Panc1 (cell line): ENCODE results near the gene XXYLT1. TPM values are rescaled to one million over a fixed set of nuclear protein-coding genes. Genes with fewer than 3 reads are reported as not detected.

Source experiments
- ATAC-seq: fragments of 200-7000 bp; cut with Tn5 transposase; 2 replicates; pipeline ENCODE4 v1.9.1; 2020; ENCODE audit warnings: mild to moderate bottlenecking, moderate library complexity
- BruUV-seq: library from RNA; stranded (reverse); fragments of 400-500 nt; replicated peaks from 2 replicates; lab custom pipeline; 2021; lab: Mats Ljungman, UMichigan
- CTCF ChIA-PET: fragments of 300-600 bp; sonication (Branson Sonifier 250); formaldehyde crosslinking; loops from one replicate; lab custom pipeline; 2022; ENCODE audit warnings: antibody characterized with exemption; lab: Charles Lee
- POLR2A ChIA-PET: fragments of 300-600 bp; sonication (Branson Sonifier 250); formaldehyde crosslinking; loops from one replicate; lab custom pipeline; 2022; ENCODE audit warnings: antibody characterized with exemption; lab: Charles Lee
- DNase-seq: peaks from one replicate; pipeline ENCODE4 v3.0.0-alpha.2; 2010; ENCODE audit warnings: low read depth, low spot score
- H3K27ac ChIP-seq: 2 replicates; pipeline ENCODE4 v1.5.1; 2011; ENCODE audit warnings: mild to moderate bottlenecking, low read length, inconsistent platforms
- H3K27me3 ChIP-seq: fragments of 200-500 bp; sonication (Bioruptor generic); 2 replicates; pipeline ENCODE4 v1.6.0; 2014; ENCODE audit warnings: low read length, inconsistent platforms; ENCODE audit not compliant: control insufficient read depth, insufficient read depth
- H3K36me3 ChIP-seq: fragments of 200-500 bp; sonication (Bioruptor generic); 2 replicates; pipeline ENCODE4 v1.5.1; 2014; ENCODE audit warnings: inconsistent platforms, mild to moderate bottlenecking, low read length, moderate library complexity; ENCODE audit not compliant: control insufficient read depth, insufficient read depth
- H3K4me1 ChIP-seq: 2 replicates; pipeline ENCODE4 v1.5.1; 2011; ENCODE audit warnings: inconsistent platforms, mild to moderate bottlenecking, low read length, moderate library complexity; ENCODE audit not compliant: control insufficient read depth, insufficient read depth
- H3K4me3 ChIP-seq, 2 experiments: 2 replicates each; pipeline ENCODE4 v1.5.1; 2011 to 2012; ENCODE audit warnings: low read depth in 2 of 2, low read length in 2 of 2, mild to moderate bottlenecking in 2 of 2, inconsistent platforms in 1 of 2, moderate library complexity in 1 of 2
- H3K9me3 ChIP-seq: fragments of 200-500 bp; sonication (Bioruptor generic); 2 replicates; pipeline ENCODE4 v1.5.1; 2014; ENCODE audit warnings: low read depth, mild to moderate bottlenecking, inconsistent platforms, low read length, moderate library complexity; ENCODE audit not compliant: control insufficient read depth, insufficient read depth
- CTCF ChIP-seq: fragments of 450-650 bp; IDR thresholded peaks from 2 replicates; pipeline ENCODE4 v1.5.1; 2017; ENCODE audit warnings: mild to moderate bottlenecking
- POLR2AphosphoS5 ChIP-seq: IDR thresholded peaks from 2 replicates; pipeline ENCODE4 v1.6.1; 2012; ENCODE audit warnings: mild to moderate bottlenecking, low read depth, low read length, moderate library complexity
- REST ChIP-seq, 2 experiments: IDR thresholded peaks; 2 replicates each; pipeline ENCODE4 v1.6.1; 2011 to 2012; ENCODE audit warnings: low read depth in 2 of 2, control low read depth in 1 of 2, low read length in 1 of 2, mild to moderate bottlenecking in 1 of 2, moderate library complexity in 1 of 2; ENCODE audit not compliant: insufficient read depth in 1 of 2
- SIN3A ChIP-seq: IDR thresholded peaks from 2 replicates; pipeline ENCODE4 v1.6.1; 2012; ENCODE audit warnings: low read depth, mild to moderate bottlenecking, low read length, moderate library complexity, borderline replicate concordance; ENCODE audit not compliant: insufficient read depth
- TCF7L2 ChIP-seq: IDR thresholded peaks from 2 replicates; pipeline ENCODE4 v1.6.1; 2011; ENCODE audit warnings: mild to moderate bottlenecking, low read depth, low read length, inconsistent platforms
- in situ Hi-C: cut with HindIII; loops from 2 replicates; pipeline ENCODE4 v1.10.0; 2016; ENCODE audit warnings: low sequenced_read_pairs, low pct_unique_long_range_greater_than_20kb
- intact Hi-C: fragments of 100-400 bp; cut with micrococcal nuclease; formaldehyde crosslinking; loops from one replicate; pipeline ENCODE4 v1.10.0; 2022; ENCODE audit not compliant: unreplicated experiment
- total RNA-seq: library from RNA; stranded (reverse); gene quantifications from one replicate; pipeline ENCODE4 v1.2.1, GENCODE V29; 2021; ENCODE audit not compliant: unreplicated experiment

XXYLT1 gene
- total RNA-seq, 1 experiment from 2014 or later, result 26.0 TPM

- Histone ChIP-seq H3K27ac (no peak overlapping the region), H3K4me1 (peaks cover 15% of the 10 kb centered on the region), H3K4me3 (no peak overlapping the region), H3K9me3 (no peaks in the 10 kb centered on the region), H3K27me3 (no peaks in the 10 kb centered on the region), H3K36me3 (no peaks in the 10 kb centered on the region)
- BruUV-seq, result no TSS peak
- in situ Hi-C loops (no loop called here), intact Hi-C loops (no loop called here)
- CTCF ChIA-PET, result no interaction called here
- ATAC-seq (no peak), DNase-seq (no peak)
- TF ChIP-seq SIN3A (no peak), TCF7L2 (no peak), POLR2AphosphoS5 (no peak), REST (IDR thresholded peaks at IDR 0.05; ENCODE audit: insufficient read depth in 1 of 2, low read depth in 2 of 2, low read length in 1 of 2) (no peak), CTCF (no peak)
- POLR2A ChIA-PET, result no interaction called here
Measured at GRCh38 chr3:195111319-195111705, 159.6 kb downstream of the XXYLT1 start.

- intact Hi-C loops (no loop called here), in situ Hi-C loops (no loop called here)
- no peaks in the 10 kb centered on the region for H3K27me3 ChIP-seq
- H3K4me1 ChIP-seq, result peaks cover 20% of the 10 kb centered on the region
- no peaks in the 10 kb centered on the region for H3K36me3 ChIP-seq
- H3K4me3 ChIP-seq, result no peak overlapping the region
- ATAC-seq (0 out of 2 replicates have a peak, but pooled peaks have one; percentile 34), DNase-seq (no peak)
- H3K9me3 ChIP-seq, result no peaks in the 10 kb centered on the region
- BruUV-seq, result no TSS peak
- no peak for TF ChIP-seq REST (IDR thresholded peaks at IDR 0.05; ENCODE audit: insufficient read depth in 1 of 2, low read depth in 2 of 2, low read length in 1 of 2)
- TF ChIP-seq POLR2AphosphoS5, result no peak
- TF ChIP-seq CTCF, result no peak
- TF ChIP-seq TCF7L2, result no peak
- no peak for TF ChIP-seq SIN3A
- ChIA-PET CTCF (no interaction called here), POLR2A (no interaction called here)
- H3K27ac ChIP-seq, result no peak overlapping the region
Measured at GRCh38 chr3:195110647-195111318, 160.2 kb downstream of the XXYLT1 start.
